HG03095 (cell line): ENCODE data around the gene GPR15.

ENCODE experiments used
- ATAC-seq: cut with Tn5 transposase; IDR thresholded peaks from one replicate; pipeline ENCODE4 v1.9.1; 2021; ENCODE audit warnings: moderate library complexity; ENCODE audit not compliant: unreplicated experiment

The GPR15 gene

DNA sequence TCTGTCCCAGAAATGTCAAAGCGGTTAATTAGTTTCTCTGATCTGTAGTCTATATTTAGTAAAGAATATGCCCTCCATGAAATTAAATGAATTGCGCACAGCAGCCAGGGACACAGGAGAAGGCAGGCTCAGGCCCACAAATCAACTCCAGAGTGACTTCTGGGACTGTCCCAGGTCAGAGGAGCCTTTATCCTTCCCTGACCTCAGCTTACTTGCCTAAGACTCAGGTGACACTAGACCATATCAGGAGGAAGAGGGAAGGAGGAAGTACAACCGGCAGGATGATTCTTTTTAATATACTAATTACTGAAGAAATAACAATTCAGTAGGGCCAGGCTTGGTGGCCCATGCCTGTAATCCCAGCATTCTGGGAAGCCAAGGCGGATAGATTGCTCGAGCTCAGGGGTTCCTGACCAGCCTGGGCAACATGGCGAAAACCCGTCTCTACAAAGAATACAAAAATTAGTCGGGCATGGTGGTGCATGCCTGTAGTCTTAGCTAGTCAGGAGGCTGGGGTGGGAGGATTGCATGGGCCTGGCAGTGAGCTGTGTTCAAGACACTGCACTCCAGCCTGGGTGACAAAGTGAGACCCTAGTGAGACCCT, 1.8 kb upstream of the GPR15 start:
- no peak for ATAC-seq

DNA sequence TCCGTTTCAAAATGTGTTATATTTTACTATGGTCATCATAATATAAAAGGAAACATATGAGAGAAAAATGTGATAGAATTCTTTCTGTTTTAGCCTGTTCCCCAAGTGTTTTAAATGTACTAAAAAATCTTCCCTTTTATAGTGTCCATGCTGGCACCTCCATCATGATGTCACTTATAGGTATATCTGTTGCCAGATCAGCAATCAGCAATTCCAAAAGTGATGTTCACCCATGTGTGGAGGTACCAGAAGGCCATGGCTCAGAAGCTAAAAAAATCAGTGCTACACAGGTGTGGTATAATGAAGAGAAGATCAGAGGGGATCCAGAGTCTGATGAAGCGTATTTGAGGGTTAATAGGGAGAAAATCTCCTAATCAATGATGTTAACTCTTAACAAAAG, 1.1 kb upstream of the GPR15 start:
- ATAC-seq = no peak

DNA sequence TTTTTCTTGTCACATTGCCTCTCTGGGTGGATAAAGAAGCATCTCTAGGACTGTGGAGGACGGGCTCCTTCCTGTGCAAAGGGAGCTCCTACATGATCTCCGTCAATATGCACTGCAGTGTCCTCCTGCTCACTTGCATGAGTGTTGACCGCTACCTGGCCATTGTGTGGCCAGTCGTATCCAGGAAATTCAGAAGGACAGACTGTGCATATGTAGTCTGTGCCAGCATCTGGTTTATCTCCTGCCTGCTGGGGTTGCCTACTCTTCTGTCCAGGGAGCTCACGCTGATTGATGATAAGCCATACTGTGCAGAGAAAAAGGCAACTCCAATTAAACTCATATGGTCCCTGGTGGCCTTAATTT, 478 bp downstream of the GPR15 start:
- ATAC-seq = no peak

DNA sequence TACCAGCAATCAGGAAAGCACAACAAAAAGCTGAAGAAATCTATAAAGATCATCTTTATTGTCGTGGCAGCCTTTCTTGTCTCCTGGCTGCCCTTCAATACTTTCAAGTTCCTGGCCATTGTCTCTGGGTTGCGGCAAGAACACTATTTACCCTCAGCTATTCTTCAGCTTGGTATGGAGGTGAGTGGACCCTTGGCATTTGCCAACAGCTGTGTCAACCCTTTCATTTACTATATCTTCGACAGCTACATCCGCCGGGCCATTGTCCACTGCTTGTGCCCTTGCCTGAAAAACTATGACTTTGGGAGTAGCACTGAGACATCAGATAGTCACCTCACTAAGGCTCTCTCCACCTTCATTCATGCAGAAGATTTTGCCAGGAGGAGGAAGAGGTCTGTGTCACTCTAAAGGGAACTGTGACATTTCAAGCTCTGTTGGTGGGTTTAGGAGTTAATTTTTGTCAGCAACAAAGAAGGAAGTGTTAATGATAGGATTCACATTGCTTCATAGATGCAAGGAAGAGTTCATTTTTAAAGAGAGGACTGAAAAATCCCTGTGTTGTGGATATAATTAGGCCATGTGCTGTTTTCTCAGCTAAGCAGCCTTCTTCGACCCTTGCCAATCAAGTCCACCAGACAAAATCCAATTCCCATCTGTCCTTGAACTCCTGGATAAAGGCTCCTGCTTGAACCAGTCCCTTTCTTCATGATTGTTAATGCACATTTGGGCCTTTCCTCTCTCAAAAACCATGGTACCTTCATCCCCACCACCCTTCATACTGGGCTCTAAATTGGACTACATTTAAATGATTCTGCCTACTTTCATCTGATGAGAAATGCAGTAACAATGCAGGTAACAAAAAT, 1.2 kb downstream of the GPR15 start:
- no peak for ATAC-seq

DNA sequence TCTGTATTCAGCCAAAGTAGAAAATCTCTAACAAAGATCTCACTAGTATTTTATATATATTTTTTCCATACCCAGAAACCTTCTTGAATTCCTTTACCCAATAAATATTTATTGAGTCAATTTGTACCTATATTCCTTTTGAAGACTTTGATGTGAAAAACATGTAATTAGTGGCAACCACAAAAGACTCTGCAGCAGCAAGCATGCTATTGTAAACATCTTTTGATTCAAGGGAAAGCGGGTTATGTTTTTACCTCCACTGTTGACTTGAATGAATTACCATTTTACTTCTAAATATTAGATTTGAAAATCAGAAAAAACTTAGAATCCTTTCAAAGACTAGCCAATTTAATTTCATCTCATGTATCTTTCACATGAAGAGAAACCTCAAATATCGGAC, 2.4 kb downstream of the GPR15 start:
- ATAC-seq = no peak

DNA sequence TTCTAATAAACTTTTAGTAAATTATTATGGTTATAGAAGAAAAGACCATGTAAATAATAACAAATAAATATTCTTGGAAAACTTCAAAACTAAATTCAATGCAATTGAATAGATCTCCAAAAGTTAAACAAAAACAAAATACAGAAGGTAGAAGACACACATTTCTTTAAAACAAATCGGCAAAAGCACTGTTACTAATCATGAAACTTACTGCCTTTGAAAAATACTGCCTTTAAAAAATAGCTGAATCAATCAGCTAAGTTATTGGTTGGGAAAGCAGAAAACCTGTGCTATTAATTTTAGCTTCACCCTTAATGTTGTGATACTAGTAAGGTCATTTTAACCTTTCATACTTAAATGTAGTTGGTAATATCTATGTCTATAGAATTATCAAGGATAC, 3.0 kb downstream of the GPR15 start:
- ATAC-seq = no peak

DNA sequence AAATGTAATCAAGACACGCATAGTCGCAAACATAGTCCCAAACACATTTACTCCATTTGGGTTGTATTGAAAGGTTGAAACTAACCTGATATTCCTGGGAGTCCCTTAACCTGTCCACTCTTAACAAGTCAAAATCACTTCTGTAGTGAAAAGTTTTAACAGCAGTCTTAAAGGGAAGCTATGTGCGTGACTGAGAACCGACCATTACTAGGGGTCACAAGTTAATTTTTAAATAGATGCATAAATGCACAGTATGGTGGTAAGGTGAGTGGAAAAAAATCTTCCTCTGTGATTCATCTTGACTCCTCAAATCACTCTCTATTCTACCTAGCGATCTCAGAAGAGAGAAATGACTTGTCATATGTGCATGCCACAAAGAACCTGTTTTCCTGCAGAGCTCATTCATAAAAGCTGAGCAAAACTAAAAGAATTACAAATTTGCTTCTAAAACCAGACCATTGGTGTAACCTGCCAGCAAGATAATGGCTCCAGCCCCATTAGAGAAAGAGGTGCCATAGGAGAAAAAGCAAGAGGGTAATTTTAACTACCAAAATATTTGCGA, 4.8 kb downstream of the GPR15 start:
- ATAC-seq = peak; percentile 63

DNA sequence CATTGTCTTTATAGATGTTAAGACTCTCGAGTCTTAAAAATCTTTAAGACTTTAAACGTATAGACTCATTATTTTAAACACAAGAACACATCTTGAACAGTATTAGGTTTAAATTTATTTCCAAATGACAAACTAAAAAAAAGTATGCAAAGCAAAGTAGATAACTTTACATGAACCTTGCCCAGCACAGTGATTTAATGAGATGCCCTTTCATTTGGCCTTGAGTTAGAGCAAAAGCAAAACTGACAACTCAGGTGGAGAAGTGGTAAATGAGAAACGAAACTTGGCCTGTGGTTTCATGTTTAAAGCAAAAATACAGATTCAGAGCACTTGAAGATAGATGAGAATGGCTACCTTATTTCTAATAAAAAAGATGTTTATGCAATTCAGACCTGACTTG, 8.6 kb downstream of the GPR15 start:
- peak; percentile 36 for ATAC-seq

DNA sequence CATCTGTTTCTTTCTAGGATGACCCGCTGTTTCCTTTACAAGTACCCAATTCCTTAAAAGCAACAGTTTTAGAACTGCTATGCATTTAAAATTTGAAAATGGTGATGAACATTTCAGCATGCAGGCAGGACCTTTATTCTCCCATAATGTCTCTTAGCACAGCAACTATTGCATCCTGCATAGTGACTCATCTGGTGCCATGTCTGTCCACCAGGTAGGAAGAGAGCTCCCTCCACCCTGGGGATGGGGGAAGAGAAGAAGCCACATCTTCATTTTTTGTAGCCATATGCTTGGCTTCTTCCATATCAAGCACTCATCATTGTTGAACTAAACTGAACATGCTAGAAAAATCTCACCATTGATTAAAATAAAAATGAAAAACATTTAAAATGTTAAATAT, 9.9 kb downstream of the GPR15 start:
- ATAC-seq = no peak

DNA sequence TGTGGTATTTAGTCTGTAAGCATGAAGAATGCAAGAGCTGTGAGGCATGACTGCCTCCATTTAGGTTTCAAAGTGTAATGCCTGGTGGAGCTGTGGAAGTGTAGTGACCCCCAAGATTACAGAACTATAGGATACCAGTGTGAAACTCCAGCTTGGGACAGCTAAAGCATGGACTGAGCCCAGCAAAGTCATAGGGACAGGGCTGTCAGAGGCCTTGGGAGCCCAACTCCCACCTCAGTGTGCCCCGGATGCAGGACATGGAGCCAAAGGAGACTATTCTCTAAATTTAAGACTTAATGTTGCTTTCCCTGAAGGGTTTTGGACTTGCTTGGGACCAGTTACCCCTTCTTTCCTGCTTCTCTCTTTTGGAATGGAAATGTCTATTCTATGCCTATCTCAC, 10.8 kb downstream of the GPR15 start:
- no peak for ATAC-seq

DNA sequence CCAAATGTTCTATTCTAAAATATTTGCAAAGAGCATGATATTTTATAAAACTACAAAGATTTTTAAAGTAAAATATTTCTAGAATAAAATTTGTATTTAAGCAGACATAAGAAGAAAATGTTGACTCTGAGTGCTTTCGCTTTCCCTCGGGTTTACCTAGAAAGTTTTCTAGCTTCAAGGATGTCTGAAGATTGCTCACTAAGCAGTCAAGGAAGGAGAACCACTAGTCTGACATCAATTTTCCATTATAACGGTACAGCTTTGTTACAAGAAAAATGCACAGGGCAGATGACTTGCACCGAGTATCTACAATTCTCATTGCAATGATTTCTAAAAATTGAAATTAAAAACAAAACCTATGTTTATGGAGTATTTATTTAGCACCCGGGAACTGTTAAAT, 14.2 kb downstream of the GPR15 start:
- peak; percentile 56 for ATAC-seq

DNA sequence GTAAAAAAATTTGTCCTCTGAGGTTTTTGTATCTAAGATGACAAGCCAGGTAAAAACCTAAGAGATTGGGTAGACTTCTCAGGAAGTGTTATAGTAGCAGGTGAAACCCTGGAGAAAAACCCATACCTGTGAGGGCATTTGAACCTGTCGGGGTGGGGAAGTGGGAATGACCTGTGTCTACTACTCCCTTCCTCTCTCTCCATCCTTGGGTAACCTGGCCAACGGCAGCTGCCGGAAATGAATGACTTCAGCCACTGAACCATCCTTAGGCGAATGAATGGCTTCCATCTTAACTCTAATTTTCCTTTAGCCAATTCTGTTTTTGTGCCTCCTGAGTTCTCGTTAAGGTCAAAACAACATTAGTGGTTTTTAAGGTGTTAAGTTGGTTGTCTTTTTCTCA, 16.8 kb downstream of the GPR15 start:
- no peak for ATAC-seq

DNA sequence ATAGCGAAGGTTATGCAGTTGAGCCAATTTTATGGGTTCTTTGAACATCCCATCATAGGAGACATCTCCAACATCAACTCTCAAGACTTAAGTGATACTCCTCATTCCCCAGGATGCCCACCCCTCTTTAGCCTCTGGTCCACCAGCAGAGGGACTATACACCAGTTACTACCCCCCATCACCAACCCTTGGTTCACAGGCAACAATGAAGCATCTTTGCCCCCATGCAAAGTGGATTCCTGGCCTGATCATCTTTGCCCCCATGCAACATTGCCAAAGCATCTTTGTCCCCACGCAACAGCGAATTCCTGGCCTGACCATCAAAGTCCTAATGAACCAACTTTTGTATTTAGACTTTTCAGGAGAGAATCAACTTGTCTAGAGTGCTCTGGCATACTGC, 19.1 kb downstream of the GPR15 start:
- no peak for ATAC-seq

DNA sequence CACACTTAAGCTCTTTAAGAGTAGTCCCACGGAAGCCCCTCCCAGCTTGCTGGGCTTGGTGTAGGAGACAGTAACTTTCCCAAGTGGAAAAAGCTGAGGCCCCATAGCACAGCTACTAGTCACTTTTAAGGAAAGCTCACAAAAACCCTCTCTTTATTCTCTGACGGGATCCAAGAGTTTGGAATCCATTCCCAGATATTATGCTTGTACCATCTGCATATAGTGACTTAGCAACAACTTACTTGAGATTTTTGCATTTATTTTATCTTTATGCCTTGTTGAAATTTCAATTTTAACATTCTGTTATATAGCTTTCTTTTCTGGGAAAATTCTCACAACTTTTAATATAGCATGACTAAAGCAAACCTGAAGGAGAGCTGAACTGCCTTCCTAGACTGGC, 19.5 kb downstream of the GPR15 start:
- no peak for ATAC-seq

DNA sequence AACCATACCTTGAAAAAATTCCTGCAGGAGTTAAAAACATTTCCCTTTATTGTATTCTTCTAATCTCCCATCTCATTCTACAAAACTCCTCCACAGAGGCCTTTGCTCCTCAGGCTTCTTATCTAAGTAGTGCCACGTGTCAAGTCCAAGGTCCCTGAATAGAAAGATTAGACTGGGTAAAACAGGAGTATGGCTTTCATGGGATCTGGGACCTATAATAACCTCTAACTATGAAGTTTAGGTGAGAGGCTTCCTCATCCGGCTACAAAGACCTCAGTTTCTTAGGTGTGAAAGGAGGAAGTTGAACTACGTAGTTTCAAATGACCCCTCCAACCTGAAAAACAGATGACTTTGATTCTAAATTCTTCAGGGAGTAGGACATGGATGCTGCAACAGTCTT, 20.0 kb downstream of the GPR15 start:
- ATAC-seq = no peak

DNA sequence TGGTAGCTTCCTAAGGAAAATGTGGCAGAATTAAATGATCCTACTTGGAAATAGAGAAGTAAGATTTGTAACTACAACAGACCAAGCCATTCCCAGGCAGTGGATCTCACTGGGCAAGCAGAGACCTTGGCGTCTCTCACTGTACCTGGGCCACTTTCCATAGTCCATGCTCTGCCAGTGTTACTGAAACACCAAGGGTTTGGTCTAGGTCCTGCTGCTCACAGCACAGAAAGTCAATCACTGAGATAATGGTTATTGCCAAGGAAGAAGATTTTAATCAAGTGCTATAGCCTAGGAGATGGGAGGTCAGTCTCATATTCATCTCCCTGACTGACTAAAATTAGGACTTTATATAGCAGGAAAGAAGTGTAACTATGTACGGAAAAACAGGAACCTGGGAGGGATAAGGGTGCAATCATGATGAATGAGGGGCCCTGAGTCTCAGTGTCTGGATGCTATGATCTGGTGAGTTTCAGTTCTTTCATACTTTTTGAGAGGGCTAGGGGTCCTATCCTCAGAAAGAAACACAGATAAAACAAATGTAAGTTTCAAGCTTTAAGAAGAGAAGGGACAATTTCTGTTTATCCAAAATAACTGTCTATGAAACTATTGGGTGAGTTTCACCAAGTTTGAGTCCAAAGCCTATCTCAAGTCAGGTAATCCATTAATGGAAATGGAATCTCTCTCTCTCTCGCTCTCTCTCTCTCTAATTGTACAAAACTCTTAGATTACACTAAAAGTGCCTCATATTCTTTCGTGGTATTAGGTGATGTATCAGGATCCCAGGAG, 20.6 kb downstream of the GPR15 start:
- ATAC-seq = no peak

DNA sequence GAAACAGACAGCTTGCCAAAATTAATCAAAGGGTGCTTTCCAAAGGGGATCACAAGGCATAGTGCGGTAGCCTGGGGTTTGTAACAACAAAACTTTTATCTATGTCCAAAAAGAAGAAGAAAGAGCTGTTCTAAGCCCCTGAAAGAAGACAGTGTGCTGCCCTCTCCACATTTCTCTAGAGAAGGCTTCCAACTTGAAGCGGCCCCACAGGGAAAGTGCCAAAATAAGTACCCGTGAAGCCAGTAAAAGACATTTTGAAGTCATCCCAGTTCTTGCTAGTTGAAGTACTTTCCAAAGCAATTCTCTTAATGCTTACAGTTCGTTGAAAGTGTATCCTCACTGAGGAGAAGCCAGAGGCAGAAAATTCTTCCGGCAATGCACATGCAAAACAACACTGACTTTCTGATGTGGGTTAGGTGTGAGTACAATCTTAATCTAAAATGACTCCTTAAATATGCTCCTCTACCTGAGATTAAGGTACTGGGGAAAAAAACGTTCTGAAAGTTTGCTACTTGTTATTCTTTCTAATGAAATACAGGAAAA, 21.3 kb downstream of the GPR15 start:
- ATAC-seq = no peak

DNA sequence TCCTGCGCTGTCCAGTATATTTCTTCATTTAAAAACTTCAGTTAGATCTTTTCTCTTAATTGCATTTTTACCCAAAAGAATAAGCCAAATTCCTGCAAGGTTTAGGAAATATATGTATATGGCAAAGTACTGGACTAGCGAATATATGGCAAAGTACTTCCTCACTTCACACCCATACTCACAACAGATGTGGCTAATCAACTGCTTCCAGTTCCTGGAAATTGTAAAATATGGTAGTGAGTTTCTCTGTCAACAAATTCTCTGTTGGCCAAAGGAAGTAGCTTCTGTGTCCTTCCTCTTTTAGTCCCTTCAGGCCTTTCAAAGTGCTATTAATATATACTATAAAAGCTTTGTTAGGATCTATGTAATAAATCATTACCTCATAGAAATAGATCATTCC, 22.0 kb downstream of the GPR15 start:
- no peak for ATAC-seq

DNA sequence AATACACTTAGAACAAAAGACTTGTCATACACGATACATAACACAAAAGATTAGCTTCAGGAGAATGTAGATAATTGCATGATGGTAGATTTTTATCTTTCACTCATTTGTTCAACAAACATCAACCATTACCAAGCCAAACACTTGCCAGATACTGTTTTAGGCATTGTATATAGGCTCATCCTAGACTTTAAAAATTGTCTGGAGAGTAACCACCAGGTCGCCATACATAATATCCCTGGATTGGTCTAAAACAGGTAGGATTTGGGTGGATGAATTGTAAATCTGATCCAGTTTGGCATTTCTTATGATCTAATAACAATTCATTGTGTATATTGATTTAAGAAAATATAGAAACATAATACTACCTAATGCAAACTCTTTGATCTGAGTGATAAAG, 22.8 kb downstream of the GPR15 start:
- ATAC-seq = no peak

DNA sequence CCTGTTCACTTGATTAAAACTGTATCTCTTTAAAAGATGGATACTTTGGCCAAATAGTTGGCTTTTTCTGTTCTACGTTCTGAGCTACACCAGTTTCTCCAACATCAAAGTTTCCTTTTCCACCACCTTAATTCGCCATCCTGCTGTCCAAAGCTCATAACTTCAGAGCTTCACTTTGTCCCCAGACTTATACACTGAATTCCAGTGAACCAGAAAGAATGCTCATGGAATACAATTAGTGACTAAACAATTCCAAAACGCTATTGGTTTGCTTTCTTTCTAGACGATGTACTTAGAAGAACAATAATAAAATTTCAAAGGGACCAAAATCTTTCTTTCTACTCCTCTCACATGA, 23.2 kb downstream of the GPR15 start:
- ATAC-seq = no peak
